AG04449 (cell line): ENCODE measurements around the gene ALK.

Experiments
- CTCF ChIA-PET: fragments of 350-600 bp; formaldehyde crosslinking; extraction: SDS; loops from one replicate; lab custom pipeline; 2021; ENCODE audit warnings: antibody characterized with exemption; lab: Yijun Ruan, JAX
- POLR2A ChIA-PET: fragments of 400-600, 350-600 bp; formaldehyde crosslinking; extraction: SDS; loops from one replicate; lab custom pipeline; 2020; ENCODE audit warnings: antibody characterized with exemption, inconsistent platforms; lab: Yijun Ruan, JAX
- DNase-seq: peaks from one replicate; pipeline ENCODE4 v3.0.0-alpha.2; 2010; ENCODE audit warnings: low read depth, low spot score
- H3K4me3 ChIP-seq: 2 replicates; pipeline ENCODE4 v1.5.1; 2011; ENCODE audit warnings: low read depth, mild to moderate bottlenecking, control low read depth, low read length
- TF ChIP-seq, protein P1 (sequence below): IDR thresholded peaks from one replicate; pipeline ENCODE4 v1.5.1; 2011; ENCODE audit warnings: mild to moderate bottlenecking, moderate library complexity, low read length, control low read depth, inconsistent platforms; ENCODE audit not compliant: insufficient read depth; ENCODE audit errors: missing control alignments

The ALK gene

GRCh38 chr2:29725610-29726009, 195.8 kb downstream of the ALK start:
- no peak for DNase-seq
- no peak overlapping the region for H3K4me3 ChIP-seq
- ChIA-PET POLR2A (no interaction called here), CTCF (no interaction called here)
- TF ChIP-seq, protein P1, sequence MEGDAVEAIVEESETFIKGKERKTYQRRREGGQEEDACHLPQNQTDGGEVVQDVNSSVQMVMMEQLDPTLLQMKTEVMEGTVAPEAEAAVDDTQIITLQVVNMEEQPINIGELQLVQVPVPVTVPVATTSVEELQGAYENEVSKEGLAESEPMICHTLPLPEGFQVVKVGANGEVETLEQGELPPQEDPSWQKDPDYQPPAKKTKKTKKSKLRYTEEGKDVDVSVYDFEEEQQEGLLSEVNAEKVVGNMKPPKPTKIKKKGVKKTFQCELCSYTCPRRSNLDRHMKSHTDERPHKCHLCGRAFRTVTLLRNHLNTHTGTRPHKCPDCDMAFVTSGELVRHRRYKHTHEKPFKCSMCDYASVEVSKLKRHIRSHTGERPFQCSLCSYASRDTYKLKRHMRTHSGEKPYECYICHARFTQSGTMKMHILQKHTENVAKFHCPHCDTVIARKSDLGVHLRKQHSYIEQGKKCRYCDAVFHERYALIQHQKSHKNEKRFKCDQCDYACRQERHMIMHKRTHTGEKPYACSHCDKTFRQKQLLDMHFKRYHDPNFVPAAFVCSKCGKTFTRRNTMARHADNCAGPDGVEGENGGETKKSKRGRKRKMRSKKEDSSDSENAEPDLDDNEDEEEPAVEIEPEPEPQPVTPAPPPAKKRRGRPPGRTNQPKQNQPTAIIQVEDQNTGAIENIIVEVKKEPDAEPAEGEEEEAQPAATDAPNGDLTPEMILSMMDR = no peak

DNA sequence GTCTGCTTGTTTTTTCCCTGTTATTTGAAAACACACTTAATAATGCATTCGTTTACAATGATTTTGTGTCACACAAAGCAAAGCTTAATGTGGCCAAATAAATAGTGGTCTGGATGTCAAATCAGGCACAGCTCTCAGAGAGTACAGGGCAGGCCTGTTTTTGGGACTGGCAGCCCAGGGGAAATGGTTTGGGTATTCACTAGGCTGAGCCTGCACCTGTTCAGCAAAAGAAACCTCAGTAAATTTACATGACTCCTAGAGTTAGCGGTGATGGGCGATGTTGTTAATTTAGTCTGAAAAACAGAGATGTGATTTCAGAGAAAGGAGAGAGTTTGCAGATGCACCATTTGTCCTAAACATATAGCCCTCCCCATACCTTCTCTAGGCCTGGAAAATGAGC, 197.1 kb downstream of the ALK start:
- H3K4me3 ChIP-seq = no peak overlapping the region
- no peak for DNase-seq
- CTCF ChIA-PET = no interaction called here
- POLR2A ChIA-PET = no interaction called here
- TF ChIP-seq, protein P1 = no peak

- ChIA-PET POLR2A (no interaction called here), CTCF (no interaction called here)
- TF ChIP-seq, protein P1 = no peak
- no peak for DNase-seq
- no peak overlapping the region for H3K4me3 ChIP-seq
Observed at GRCh38 chr2:29723255-29724001, 198.0 kb downstream of the ALK start.

GRCh38 chr2:29719639-29720038, 201.7 kb downstream of the ALK start:
- CTCF ChIA-PET = no interaction called here
- no peak overlapping the region for H3K4me3 ChIP-seq

DNA sequence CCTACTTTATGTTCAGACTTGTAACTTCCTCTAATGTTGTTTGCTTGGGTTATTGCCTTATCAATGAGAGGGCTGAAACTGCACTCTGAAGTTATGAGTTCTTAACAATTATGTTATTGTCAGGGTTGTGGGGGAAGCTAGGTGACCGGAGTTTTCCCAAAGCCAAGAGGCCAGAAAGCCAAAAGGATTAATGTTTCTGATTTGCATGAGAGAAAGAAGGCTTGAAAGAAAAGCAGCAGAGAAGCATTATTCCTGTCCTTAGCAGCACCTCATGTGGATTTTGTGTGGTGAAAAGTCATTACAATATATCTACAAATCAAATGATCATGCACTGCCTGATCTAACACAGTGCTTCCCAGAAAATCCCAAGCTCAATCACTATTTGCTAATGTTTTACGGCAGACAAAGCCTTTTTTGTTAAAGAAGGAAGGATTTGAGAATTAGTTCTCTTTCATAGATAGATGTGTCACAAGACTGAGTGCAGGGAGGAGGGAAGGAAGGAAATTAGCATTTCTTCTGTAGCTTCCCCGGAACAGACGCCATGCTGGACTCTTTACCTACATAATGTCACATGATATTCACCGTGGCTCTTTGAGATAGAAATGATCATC, 203.2 kb downstream of the ALK start:
- TF ChIP-seq, protein P1 = no peak
- POLR2A ChIA-PET = no interaction called here
- CTCF ChIA-PET = no interaction called here
- DNase-seq = no peak
- H3K4me3 ChIP-seq = no peak overlapping the region

More at GRCh38 chr2:29719639-29720038, 201.7 kb downstream of the ALK start:
- DNase-seq = no peak
- POLR2A ChIA-PET = no interaction called here
- TF ChIP-seq, protein P1 = no peak

- ChIA-PET CTCF (interaction anchor here (2.0 kb wide), 1 partner anchor 14 kb away, joined by 6 read pairs; no protein-coding TSS in a partner anchor), POLR2A (no interaction called here)
- TF ChIP-seq, protein P1 = no peak
- no peak for DNase-seq
- no peak overlapping the region for H3K4me3 ChIP-seq
Observed at GRCh38 chr2:29715655-29716054, 205.7 kb downstream of the ALK start.
